Body of pancreas (tissue), 4 donors: ENCODE data around the gene PPP6R3.
A peak's percentile ranks its signal among the peaks of the same experiment; 100 is the strongest.

Experiments used
- POLR2A ChIP-seq, 3 donors: fragments of 450-650 bp; IDR thresholded peaks; one replicate each; pipeline ENCODE4 v1.6.1; 2016; ENCODE audit warnings: antibody characterized with exemption in 3 of 3, mild to moderate bottlenecking in 2 of 3
- TF ChIP-seq, protein P1 (sequence below), 7 experiments: fragments of 450-650 bp in 4 of 7; fragments of 200-600 bp in 3 of 7; sonication (generic) in 3 of 7; IDR thresholded peaks; one replicate each; pipeline ENCODE4 v1.5.1; 2016 to 2019; ENCODE audit warnings: antibody characterized with exemption in 7 of 7

DNA sequence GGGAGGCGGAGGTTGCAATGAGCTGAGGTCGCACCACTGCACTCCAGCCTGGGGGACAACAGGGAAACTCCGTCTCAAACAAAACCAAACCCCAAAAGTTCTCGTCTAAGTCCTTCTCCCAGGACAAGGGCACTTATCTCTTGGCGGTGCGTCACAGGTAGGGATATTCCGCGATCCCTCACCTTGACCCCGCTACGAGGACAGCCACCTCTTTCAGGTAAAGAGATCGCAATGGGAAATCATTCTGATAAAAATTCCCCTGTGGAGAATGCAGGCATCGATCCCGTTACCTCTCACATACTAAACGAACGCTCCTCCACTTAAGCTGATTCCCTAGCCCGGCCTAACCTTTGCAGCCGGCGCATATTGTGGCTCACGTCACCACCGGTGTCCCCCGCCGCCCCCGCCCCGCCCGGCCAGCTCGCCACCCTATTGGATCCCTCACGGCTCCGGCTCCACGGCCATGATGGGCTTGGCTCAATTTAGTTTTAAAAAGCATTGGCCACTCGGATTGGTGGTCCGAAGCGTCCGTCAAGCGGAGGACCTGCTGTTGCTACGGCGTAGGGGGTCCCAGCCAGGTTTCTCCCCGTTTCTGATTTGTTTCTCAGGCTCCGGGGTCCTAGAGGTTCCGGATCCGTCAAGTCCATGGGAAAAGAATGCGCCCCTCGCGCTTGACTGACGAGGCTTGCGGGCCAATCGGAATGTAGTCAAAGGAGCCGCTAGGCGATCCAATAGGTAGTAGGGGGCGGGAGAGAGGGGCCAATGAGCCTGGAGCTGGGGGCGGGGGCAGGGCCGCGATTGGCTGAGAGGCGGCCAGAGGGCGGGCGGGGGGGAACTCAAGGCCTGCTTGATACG lies 439 bp upstream of the PPP6R3 start:
- TF ChIP-seq POLR2A (IDR thresholded peaks at IDR 0.05), result peak in 1 of 3 donors; percentile 34
- TF ChIP-seq, protein P1, sequence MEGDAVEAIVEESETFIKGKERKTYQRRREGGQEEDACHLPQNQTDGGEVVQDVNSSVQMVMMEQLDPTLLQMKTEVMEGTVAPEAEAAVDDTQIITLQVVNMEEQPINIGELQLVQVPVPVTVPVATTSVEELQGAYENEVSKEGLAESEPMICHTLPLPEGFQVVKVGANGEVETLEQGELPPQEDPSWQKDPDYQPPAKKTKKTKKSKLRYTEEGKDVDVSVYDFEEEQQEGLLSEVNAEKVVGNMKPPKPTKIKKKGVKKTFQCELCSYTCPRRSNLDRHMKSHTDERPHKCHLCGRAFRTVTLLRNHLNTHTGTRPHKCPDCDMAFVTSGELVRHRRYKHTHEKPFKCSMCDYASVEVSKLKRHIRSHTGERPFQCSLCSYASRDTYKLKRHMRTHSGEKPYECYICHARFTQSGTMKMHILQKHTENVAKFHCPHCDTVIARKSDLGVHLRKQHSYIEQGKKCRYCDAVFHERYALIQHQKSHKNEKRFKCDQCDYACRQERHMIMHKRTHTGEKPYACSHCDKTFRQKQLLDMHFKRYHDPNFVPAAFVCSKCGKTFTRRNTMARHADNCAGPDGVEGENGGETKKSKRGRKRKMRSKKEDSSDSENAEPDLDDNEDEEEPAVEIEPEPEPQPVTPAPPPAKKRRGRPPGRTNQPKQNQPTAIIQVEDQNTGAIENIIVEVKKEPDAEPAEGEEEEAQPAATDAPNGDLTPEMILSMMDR (IDR thresholded peaks at IDR 0.05), result peak in 3 of 7 experiments; percentile 22 to 36 (median 36)
